ENCODE measurements around the gene NUDC.
"Not testable (repeated sequence)": the region's sequence is repeated elsewhere in the genome, so short reads cannot be mapped to it uniquely, and the experiment has no call there.

Gene NUDC

DNA sequence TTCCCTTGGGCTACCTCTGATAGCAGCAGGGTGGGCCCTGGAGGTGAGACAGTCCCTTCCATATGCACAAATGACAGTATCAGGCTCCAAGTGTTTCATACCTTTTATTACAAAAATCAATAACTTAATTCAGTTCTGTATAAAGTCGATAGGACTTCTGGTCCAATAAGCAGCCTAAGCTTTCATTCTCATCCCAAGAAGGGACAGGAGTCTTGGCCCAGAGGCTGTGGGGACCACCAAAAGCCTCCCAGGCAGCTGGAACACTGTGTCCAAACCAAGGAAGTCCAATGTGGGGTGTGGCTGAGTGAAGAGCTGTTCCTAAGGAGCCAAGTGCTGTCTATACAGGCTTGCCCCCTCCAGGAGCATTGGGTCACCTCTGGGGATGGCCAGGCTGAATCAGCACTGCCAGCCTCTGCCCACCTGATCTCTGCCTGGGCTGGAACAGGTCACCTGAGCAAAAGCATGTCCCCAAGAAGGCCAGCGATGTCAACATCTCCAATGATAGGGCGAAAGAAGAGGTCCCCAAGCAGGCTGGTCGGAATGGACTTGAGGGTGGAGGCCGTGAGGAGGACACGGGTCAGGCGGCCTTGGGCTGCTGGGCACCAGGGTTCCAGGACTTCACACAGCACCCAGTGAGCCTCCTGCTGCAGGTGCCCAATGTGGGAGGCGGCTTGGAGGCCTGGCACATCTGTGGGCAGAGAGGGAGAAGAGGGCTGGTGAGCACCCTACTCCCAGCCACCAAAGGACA, 10.0 kb upstream of the NUDC start:
- DNase-seq = no peak

- no peak for DNase-seq
Measured at GRCh38 chr1:26912147-26912490, 9.4 kb upstream of the NUDC start.

DNA sequence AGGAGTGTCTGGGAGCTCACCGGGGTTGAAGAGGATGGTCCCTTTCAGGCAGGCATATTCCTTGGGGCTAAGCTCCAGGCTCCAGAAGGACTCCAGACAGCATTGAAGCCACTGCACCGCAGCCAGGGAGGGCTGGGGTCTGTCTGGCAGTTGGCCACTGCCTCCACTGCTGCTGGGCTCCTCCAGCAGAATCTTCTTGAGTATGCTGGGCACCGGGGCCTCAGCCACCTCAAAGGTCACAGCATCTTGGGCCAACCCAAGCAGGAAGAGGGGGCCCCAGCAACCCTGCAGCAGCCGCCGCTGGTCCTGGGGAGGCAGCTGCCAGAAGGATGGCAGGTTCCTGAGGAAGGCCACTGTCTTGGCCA, 8.2 kb upstream of the NUDC start:
- DNase-seq = no peak

GRCh38 chr1:26913754-26914619, 7.6 kb upstream of the NUDC start, which contains the start of gene NR0B2:
TSS of gene NR0B2 (minus strand) at chr1:26913975. CDS start at chr1:26913940, 35 bp downstream.
- DNase-seq = peak in 1 of 14 donors; percentile 65

DNA sequence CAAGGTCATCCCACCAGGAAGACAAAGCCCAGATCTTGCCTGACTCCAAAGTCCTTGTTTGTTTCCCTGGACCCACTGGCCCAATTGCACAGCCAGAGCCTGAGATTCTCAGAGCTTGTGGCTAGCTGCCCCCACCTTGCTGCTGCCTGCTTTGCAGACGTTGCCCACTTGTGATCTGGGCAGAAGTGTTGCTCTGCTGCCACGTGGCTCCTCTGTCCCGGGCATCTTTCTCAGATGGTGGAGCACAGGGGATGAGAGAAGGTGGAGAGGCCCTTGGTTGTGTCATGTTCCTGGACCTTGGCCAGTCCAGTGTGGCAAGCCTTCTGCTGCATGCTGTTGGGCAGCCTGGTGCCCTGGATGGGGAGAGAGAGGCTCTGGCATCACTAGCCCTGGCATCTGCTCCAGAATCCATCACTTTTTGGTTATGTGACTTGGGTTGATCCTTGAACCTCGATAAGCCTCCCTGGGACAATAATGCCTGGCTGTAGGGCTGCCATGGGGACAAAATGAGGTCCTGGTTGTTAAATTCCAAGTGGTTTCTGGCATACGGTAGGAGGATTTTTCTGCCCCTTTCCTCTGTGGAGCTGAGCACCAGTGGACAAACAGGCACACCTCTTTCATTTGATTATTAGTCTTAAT, 6.2 kb upstream of the NUDC start:
- DNase-seq = peak in 1 of 14 donors; percentile 48

GRCh38 chr1:26921126-26921539, 410 bp upstream of the NUDC start:
- no peak for DNase-seq

- DNase-seq = no peak
Measured at GRCh38 chr1:26922431-26922729, 837 bp downstream of the NUDC start.

- no peak for DNase-seq
Measured at GRCh38 chr1:26922901-26923300, 1.4 kb downstream of the NUDC start.

DNA sequence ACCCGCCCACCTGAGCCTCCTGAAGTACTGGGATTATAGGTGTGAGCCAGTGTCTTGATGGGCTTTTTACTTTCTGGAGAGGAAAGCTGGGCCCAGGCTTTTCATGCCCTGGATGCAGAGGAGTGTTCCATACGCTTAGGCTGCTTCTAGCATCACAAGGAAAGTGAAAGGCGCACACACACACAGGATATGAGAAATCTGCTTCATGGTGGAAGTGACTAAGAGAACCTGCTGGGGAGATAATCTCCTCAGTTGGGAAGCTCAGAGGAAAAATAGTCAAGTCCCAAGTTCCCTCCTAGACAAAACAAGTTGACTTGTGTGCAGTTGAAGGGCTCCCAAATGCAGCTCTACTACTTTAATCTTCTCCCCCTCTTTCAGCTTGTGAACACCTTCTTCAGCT, 2.2 kb downstream of the NUDC start:
- DNase-seq = no peak

DNA sequence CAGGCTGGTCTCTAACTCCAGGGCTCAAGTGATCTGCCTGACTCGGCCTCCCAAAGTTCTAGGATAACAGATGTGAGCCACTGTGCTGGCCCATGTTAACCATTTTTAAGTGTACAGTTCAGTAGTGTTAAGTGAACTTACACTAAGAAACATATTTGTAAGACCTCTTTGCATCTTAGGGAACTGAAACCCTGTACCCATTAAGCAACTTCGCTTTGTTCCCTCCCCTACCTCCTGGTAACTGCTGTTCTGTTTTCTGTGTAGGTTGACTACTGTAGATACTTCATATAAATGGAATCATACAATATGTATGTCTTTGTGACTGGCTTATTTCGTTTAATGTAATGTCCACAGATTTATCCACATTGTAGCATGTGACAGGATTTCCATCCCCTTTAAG, 11.0 kb downstream of the NUDC start:
- DNase-seq = no peak

DNA sequence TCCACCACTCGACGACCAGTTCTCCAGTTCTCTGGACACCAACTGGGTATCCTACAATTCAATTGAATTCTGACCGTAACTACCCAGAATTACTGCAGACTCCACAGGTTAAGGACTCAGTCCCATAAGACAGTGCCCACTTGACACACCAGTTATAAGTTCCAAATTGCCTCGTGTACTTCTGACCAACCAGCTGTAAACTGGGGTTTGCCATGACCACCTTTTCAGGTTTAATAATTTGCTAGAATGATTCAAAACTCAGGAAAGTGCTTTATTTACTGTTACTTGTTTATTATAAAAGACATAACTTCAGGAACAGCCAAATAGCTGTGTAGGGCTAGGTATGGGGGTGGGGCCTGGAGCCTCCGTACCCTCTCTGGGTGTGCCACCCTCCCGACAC, 15.3 kb downstream of the NUDC start:
- no peak for DNase-seq

GRCh38 chr1:26938004-26938658, 16.6 kb downstream of the NUDC start:
- no peak for DNase-seq

GRCh38 chr1:26938659-26939025, 17.1 kb downstream of the NUDC start:
- no peak for DNase-seq

DNA sequence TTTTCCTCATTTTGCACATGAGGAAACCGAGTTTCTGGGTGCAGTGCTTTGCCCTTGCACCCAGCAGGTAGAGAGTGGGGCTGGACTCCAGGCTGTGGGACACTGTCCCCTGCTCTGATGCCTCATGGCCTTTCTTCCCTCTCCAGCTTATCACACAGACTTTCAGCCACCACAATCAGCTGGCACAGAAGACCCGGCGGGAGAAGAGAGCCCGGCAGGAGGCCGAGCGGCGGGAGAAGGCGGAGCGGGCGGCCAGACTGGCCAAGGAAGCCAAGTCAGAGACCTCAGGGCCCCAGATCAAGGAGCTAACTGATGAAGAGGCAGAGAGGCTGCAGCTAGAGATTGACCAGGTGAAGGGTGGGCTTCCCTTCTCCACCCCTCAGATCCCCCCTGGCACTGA, 19.8 kb downstream of the NUDC start:
- no peak for DNase-seq

- no peak for DNase-seq
Measured at GRCh38 chr1:26942656-26943055, 21.1 kb downstream of the NUDC start.

DNA sequence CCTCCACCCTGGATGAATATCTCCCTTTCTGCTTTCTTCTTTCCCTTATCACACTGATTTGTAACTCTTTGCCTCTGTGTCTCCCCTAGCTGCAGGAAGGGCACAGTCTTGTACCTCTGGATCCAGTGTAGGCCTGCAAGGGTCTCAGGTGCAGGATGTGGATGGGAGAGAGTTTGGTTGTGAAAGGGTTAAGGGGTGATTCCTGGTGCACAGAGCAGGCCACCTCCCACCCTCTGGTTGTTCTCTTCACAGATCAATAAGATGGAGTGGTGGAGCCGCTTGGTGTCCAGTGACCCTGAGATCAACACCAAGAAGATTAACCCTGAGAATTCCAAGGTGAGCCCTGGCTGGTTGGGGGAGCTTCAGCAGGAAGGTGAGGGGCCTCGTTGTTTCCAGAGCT, 23.6 kb downstream of the NUDC start:
- no peak for DNase-seq

DNA sequence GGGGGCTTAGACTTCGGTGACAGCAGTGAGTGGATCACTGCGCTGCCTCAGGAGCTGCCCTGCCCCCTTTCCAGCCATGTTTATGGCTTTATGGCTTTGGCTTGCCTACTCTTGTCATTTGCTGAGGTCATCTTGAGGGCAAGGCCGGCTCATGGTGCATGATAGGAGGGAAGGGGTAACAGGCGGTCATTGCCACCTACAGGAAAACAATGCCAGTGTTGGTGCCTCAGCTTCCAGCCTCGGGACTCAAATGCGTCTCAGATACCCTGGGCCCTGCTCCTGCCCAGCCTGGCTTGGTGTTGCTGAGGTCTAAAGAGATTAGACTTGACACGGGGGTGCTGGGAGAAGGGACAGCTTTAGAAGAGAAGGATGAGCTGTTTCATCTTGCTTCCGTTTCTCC, 24.2 kb downstream of the NUDC start:
- DNase-seq = no peak

GRCh38 chr1:26946270-26946669, 24.7 kb downstream of the NUDC start:
- peak in 1 of 14 donors; percentile 1 for DNase-seq

- not testable (repeated sequence) for DNase-seq
Measured at GRCh38 chr1:26948725-26949057, 27.1 kb downstream of the NUDC start.

DNA sequence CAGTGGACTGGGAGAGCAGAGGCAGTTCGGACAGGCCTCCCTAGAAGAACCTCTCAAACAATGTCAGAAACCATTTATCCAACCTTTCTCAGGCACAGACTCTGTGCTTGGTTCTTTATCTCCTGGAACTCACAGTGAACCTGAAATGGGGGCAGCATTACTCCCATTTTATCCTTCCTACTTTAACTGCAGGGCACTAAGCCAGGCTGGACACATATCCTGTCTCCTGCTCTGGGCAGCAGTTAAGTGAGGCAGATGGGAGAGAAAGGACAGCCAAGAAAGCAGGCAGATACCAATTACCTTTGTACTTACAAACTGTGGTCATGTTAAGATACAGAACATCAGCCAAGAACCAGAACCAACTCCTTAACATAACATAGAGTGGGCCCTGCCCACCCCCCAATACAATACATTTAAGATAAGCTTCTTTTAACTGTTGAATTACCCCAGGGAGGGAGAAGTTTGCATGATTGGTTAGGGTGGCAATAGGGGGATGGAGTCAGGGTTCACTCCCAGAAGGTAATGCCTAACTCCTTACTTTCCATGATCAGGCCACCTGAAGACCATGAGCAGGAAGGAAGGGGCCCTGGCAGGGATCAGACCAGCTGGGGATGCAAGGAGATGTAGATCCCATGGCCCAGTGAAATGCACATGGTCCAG, 27.9 kb downstream of the NUDC start:
- DNase-seq = peak in 1 of 14 donors; percentile 27

GRCh38 chr1:26949926-26950319, 28.4 kb downstream of the NUDC start:
- no peak for DNase-seq

DNA sequence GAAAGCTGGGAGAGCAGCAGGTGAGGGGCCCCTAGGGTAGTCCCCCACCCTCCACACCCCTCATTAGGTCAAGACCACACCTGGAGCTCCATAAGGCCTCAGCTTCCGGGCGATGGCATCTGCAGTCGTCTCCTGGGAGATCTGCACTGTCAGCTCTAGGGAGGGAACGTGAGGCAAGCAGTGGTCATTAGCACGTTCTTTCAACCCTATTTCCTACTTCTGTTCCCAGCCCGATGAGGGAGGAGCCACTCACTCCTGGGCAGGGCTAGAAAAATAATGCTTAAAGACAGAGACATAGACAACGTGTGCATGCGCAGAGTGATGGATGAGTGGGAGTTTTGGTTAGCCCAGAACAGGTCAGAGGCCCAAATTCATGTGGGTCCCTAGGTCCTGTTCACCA, 29.1 kb downstream of the NUDC start:
- DNase-seq = no peak

GRCh38 chr1:26951216-26951615, 29.7 kb downstream of the NUDC start:
- DNase-seq = no peak
